ENCODE measurements around the gene B4GALNT3.

Gene B4GALNT3

DNA sequence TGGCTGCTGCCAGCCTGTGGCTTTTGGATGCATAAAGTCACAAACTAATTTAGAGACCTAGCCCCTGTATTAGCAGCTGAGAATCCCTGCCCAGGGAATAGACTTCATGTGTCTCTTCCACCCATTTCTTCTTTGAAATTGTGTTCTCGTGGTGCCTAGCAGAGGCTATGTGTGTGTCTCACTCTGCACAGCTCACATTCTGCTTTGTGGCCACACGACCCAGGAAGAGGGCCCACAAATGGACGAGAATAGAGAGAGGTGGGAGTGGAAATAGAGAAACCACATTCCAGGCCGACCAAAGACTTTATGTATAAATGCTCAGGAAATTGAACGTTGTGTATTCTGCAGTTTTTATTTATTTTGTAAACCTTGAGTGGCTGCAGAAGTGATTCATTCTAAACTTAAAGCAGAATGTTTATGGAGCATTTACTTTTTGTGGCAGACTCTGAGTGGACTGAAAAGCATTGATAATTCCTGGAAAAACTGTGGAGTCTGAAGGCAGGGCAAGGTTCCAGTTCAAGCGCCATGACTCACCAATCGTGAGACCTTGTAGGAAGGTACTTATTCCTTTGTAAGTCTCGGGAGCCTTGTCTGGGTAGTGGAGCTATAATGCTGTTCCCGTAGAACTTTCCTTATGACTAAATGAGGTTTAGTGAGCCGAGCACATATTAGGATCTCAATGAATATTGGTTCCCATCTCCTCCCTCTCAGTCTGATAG lies 9.1 kb downstream of the B4GALNT3 start:
- no peak for DNase-seq

DNA sequence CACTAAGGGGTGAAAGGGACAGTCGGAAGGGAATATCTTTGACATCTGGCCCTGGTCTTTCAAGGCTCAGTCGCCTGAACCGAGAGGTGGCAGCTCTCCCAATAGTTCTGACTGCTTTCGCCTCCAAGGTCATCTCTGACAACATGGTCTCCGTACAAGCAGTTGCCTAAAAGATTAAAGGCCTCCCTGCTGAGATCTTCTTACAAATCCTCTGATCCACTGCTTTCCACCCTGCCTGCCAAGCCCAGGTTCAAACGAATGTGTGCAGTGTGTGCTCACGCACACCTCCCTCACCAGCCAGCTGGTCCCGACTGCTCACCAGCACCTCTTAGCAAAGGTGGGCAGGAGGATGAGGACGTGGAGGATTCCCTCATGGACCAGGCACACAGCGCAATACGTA lies 10.4 kb downstream of the B4GALNT3 start:
- no peak for DNase-seq

DNA sequence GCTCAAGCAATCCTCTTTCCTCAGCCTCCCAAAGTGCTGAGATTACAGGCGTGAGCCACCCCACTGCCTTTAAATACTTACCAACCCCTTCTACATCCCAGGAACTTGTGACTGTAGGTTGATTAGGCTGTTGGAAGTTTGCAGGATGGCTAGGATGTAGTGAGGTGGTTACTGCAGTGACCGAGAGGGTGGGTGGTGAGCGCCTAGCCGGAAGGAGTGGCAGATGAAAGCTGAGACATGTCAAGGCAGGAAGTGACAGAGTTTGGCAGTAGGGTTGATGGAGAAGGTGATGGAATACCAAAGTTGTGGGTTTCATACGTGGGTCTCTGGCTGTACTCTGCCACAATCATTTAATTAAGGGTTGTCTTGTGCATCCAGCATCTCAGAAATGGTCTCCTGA lies 13.5 kb downstream of the B4GALNT3 start:
- DNase-seq: no peak

DNA sequence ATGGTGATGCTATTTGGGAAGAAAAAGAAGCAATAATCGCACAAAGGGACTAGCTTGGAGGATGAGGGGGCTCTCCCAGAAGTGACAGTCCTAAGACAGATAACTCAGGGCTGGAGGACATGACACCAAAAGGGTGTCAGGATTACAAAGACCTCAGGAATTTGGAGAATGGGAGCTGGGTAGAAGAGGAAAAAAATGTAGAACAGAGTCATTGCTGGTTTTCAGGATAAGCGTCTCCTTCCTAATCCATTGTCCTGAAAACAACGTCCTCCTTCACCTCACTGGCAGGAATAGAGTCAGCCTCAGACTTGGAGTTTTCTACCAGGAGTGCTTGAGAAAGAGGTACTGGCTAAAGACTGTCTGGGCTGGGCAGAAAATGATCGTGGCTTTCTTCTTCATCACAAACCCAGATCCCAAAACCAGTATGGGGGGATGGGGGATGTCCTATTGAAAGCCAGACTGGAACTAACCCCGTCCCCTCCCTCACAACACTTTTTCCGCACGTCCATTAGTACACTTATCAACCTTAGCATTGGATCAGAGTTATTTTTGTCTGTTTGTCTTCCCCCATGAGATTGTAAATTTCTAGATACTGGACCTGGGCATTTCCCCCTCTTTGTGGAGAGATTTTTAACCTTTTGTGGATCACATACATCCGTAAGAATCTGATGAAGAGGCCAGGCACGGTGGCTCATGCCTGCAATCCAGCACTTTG lies 14.3 kb downstream of the B4GALNT3 start:
- DNase-seq: no peak

DNA sequence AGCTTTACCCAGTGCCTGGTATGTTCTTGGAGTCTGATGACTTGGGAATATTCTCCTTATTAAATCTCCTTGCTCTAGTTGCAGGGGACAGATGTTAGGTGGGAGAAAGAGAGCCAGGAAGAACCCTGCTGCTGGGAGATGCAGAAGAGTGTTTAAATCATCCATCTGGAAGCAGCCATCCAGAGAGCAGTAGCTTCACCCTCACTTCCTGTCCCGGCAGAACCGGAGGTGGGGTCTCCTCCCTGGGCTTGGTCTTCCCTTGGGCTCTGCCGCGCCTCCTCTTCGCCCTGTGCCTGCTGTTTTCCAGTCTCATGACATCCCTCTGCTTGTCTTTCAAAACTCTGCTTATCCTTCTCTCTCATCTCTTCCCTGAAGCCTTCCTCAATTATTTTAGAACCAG lies 15.5 kb downstream of the B4GALNT3 start:
- no peak for DNase-seq

DNA sequence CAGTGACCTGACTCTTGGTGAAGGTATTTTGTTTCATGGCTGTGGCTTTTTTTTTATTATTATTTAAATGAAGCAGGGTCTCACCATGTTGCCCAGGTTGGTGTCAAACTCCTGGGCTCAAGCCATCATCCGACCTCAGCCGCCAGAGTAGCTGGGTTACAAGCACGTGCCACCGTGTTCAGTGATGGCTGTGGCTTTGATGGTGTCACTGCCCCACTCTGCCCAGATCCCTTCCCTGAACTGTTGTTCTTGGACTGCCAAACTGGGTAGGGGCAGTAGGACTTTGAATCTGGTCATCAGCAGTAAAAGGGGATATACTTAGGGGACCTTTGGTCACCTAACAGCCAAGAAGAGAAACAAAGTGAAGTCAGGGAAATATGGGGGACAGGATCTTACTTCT lies 19.4 kb downstream of the B4GALNT3 start:
- DNase-seq: no peak

DNA sequence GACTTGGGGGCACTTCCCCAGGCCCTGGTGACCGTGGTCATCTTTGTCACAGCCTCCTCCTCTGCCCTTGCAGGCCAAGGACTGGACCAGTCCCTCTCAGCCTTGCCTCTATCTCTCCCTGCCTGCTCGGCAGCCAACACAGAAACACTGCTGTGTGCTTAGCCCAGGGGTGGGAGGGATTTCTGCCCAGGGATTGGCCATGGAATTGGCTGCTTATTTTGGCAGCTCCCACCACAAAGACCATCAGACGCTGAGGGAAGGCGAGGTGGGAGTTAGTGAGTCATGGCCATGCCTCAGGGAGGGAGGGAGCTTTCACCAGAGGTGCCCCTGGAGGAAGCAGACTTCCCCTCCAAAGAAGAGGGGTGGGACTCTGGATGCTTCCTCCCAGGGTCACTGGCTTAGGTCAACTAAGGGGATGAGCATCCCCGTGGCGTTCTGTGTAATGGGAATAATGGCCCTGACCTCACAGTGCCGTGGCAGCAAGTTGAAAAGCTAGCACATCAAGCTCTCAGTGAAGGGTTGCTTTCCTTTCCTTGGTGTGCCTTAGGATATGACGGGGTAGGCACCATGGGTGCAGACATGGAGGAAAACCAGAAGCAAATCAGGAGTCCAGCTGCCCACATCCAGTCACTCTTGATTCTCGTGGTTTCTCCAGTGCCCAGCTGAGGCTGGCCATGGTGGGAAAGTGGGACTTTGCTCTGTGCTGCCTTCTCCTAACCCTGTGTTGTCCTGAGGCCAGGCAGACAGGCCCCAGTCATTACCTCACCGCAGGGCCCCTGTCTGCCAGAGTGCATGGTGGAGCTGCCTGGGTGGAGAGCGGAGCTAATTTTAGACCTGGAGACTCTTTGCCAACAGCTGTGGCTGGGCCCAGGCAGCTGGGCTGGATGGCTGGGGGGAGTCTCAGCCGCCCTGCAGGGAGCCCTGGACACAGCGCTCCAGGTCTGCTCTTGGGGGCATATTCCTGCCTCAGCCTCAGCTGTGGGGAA lies 21.4 kb downstream of the B4GALNT3 start:
- DNase-seq: peak; percentile 86

DNA sequence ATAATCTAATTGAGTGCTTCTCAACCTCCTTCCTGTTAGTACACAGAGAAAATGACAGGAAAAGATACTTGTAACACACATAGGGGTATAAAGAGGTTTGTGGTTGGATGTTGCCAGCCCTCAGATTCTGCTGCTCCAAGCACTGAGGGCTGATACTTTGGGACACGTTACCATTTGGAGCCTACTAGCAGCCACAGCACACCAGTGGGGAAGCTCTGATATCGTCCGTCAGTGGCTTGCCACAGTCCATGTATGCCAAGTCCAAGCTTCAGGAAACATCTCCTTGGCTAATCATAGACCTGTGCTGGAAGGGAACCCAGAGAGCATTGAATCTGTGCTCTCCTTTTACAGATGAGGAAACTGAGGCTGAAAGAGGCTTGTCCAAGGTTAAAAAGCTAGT lies 22.3 kb downstream of the B4GALNT3 start:
- no peak for DNase-seq

DNA sequence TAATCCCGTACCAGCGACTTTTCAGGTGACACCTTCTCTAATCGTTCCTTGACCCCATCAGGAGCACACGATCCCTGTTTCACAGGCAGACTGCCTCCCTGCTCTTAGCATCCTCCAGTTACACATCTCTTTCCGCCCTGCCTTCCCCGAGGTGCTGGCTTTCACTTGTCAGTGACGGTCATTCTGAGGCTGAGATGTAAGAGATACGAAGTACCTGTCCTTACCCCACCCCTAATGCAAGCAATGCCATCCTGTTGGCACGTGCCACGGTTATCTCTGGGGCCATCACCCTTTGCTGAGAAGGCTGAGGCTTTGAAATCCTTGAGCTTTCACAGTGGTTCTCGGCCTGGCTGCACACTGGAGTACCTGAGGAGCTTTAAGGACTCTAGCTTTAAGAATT lies 24.4 kb downstream of the B4GALNT3 start:
- DNase-seq: no peak

DNA sequence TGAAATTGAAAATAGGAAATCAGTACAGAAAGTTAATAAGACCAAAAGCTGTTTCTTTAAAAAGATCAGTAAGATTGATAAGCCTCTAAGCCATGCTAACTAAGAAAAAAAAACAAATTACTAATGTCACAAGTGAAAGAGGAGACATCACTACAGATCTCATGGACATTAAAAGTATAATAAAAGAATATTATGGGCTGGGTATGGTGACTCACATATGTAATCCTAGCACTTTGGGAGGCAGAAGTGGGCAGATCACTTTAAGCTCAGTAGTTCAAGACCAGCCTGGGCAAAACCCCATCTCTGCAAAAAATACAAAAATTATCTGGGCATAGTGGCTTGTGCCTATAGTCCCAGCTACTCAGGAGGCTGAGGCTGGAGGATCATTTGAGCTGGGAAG lies 30.5 kb downstream of the B4GALNT3 start:
- no peak for DNase-seq

DNA sequence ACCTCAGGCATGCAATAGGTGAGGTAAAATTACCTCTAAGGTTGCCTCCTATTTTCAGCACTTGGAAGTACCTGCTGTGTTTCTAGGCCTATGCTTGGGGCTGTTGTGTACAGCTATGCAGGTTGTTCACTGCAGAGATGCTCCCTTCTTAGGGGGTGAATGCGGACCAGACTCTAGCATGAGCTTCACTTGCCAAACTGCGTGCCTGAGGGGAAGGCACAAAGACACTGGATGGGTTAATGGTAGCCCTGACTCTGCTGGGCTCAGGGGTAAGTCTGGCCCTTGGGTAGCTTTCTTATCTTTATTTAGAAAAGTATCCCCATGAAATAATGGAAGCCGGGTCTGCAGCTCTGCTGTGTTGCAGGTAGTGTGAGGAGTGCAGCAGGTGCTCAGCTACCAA lies 35.7 kb downstream of the B4GALNT3 start:
- DNase-seq: no peak

DNA sequence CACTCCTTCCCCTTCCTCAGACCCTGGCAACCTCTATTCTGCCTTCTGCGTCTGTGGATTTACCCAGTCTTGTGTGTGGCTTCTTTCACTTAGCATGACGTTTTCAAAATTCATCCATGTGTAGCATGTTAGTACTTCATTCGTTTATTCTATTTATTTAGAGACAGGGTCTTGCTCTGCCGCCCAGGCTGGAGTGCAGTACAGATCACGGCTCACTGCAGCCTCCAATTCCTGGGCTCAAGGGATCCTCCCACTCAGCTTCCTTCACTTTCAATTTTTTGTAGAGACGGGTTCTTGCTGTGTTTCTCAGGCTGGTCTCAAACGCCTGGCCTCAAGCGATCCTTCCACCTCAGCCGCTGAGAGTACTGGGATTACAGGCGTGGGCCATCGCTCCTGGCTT lies 37.0 kb downstream of the B4GALNT3 start:
- DNase-seq: no peak

DNA sequence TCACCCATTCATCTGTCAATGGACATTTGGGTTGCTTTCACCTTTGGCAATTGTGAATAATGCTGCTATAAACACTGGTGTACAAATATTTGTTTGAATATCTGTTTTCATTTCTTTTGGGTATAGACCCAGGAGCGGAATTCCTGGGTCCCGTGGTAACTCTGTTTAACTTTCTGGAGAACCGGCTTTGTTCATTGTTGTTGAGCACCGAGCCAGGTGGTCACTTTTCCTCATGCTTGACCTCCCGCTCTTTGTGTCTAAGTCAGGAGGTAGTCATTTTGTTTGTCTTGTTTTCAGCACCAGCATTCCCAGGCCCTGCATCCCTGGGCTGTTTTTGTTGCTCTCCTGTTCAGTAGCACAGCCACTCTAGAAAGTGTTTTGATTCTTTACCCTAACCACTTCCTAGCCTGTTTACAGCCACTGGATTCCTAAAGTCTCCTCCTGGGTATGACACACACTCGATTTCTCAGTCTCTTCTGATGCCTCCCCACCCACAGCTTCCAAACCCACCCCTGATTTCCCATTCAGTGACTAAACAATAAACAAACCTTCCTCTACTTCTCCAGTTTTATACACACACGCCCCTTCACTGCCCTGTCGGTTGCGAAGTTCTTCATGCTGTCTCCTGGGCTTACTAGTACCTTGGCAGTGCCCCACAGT lies 37.9 kb downstream of the B4GALNT3 start:
- DNase-seq: peak; percentile 61

DNA sequence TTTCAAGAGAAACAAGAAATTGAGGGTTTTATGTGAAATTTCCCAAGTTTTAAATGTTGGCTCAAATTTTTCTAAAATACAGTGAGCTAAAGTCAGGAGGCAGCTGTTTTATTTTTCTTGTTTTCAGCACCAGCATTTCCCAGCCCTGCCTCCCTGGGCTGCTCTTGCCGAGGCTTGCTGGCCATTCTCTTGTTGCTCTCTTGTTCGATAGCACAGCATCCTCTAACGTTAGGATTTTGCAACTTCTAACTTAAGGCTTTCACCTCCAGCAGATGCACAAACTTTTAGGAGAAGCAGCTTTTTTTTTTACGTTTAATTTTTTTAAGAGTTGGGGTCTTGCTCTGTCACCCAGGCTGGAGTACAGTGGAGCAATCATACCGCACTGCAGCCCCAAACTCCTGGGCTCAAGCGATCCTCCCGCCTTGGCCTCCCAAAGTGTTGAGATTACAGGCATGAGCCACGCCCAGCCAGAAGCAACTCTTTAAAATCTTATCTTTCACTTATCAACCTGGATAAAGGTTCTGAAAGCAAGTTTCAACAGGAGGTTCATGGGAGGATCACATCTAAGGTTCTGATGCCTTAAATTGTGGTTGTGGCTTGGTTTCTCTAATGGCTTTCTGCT lies 40.2 kb downstream of the B4GALNT3 start:
- no peak for DNase-seq

DNA sequence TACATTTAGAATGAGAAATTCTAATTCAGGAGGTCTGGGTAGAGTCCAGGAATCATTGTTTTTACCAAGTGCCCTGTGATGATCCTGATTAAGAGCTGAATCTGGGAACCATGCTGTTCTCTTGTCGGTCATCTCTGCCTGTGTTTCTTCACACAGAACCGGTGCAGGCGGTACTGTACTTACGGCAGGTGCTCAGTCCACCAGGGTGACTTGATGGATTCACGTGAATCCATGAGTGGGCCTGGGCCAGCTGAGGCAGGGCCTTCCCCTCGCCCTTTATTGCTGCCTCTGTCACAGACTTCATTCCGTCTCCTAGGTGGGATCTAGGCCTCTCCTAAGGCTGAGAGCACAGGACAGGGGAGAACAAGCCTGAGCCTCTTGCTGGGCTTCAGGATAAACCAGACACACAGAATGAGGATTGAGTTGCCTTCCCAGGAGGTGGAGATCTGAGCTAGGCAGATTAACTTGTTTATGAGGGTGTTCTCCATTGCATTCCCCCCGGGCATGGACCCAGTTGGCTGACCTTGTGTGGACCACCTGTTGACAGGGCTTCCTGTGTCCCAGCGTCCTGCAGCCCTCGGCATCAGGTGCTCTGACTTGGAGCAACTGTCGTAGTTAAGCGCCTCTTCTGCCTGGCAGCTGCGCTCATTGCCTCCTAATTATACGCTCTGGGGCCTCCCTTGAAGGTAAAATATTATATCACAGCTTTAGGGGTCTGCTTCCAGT lies 42.1 kb downstream of the B4GALNT3 start:
- DNase-seq: peak; percentile 96

DNA sequence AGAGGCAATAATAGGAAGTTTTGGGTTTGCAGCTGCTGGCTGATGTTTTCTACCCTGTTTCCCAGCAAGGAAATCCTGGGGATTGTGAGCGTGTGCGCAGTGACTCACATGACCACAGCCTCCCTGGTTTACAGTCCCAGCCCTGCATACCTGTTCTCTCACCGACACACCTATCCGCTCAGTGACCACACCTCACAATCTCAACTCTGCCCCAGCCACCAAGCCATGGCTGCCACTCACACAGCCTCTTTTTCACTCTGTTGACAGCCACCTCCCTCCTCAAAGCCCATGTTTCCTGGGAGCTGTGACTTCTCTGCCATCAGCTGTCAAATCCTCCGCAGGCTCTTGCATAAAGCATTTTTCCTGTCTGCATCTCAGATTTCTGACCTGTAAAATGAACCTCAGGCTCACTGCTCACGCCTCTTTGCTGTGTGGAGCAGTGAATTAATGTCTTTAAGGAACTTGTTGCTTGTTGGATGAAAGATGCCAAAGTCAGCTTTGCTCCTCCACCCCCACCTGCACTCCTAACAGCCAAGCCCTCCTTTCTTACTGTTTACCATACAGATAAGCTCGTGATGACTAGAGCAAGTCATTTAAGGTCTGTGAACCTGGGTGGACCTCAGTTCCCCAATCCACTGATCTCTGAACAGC lies 43.5 kb downstream of the B4GALNT3 start:
- DNase-seq: peak; percentile 58

DNA sequence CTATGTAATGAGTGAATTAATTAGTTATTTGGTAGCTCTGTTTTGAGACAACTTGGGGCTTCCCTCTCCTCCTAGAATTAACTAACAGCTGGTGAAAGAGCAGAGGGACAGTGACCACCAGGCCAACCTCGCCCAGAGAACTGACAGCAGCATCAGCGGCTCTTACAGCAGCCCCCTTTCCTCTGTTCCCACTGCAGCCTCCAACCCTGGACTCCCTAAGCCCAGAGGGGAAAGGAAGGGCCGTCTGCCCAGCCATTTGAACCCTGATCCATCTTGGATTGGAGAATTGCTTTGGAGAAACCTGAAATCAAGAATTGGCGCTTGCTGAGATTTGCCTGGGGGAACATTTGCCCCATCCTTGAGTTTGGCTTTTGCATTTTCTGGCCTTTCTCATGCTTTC lies 45.5 kb downstream of the B4GALNT3 start:
- no peak for DNase-seq

DNA sequence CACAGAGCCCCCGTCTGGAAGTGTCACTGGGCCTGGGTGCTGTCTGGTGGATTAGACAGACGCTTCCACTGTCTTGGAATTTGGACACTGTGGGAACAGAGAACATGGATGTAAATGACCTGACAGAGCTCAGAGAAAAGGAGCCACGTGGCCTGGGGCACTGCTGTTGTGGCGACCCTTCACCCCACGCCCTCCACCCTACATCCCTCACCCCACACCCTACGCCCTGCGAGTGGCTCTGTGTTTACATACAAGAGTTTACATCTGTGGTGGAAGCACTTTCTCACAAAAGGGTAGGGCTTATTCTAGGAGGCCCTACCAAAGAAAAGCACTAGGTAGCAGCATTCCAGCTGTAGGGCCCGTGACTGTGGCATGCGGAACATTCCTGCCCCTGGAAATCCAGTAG lies 47.7 kb downstream of the B4GALNT3 start:
- no peak for DNase-seq

DNA sequence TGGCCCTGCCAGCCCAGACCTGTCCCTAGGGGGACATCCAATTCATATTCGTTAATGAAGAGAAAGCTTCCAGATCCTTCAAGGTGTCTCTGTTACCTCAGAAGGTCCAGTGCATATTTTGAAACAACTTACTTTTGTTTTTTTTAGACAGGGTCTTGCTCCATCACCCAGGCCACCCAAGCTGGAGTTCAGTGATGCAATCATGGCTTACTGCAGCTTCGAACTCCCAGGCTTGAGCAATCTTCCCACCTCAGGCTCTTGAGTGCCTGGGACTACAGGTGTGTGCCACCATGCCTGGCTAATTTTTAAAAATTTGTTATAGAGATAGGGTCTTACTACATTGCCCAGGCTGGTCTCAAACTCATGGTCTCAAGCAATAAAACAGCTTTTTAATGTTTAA lies 48.4 kb downstream of the B4GALNT3 start:
- DNase-seq: no peak

DNA sequence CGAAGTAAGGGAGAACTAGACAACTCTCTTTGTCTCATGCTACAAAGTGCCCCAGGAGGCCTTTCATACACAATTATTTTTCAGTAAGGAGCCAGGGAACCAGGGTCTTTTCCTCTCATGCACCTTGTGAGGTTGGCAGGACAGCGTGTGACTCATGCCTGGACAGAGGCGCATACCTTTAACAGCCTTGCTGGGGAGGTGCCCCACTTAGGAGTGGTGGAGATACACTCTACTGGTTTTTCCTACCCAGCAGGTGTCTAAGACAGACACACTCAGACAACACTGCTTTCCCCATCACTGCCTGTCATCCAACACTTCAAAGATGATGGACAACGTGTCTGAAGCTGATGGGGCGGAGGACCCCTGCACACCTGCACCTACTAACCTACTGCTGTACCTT lies 49.1 kb downstream of the B4GALNT3 start:
- DNase-seq: peak; percentile 65

DNA sequence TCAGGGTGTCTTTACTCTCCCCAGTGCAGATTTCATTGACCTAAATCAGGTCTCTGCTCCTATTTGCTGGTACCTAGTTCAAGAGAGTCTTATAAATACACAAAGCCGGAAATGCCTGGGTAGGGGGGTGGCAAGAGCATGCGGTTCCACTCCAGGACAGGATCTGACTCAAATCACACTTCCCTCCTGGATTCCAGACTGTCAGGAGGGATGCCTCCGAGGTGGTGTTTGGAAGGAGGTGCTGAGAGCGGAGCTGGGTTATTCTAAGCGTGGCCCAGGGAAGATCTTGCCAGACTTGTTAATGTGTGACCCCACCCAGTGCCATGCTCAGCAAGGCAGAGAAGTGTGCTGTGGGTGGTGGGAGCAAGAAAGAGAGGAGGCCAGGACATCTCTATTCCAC lies 49.8 kb downstream of the B4GALNT3 start:
- DNase-seq: peak; percentile 66

Data from NCI-H146 (cell line).